Esophagus squamous epithelium (tissue), 5 donors: ENCODE results near the gene CYTL1. TPM values are rescaled to one million over a fixed set of nuclear protein-coding genes. Genes with fewer than 3 reads are reported as not detected.

Source experiments
- DNase-seq: peaks from one replicate; lab custom pipeline; 2025; lab: John Stamatoyannopoulos, UW
- H3K27ac ChIP-seq, 4 donors: fragments of 200-600 bp; sonication (generic); one replicate each; pipeline ENCODE4 v1.5.1; 2016 to 2019; ENCODE audit warnings: mild to moderate bottlenecking in 1 of 4
- H3K27me3 ChIP-seq, 4 donors: fragments of 200-600 bp; sonication (generic); 1 replicate in 3 of 4; 2 replicates in 1 of 4; pipeline versions ENCODE4 v1.5.1 to v1.6.0; 2017 to 2021; ENCODE audit warnings: antibody characterized with exemption in 1 of 4
- H3K36me3 ChIP-seq, 3 donors: fragments of 200-600 bp; sonication (generic); one replicate each; pipeline ENCODE4 v1.5.1; 2016 to 2019
- H3K4me1 ChIP-seq, 3 donors: fragments of 200-600 bp; sonication (generic); one replicate each; pipeline ENCODE4 v1.5.1; 2017 to 2019
- H3K4me3 ChIP-seq, 4 donors: fragments of 200-600 bp; sonication (generic); 1 replicate in 3 of 4; 2 replicates in 1 of 4; pipeline ENCODE4 v1.5.1; 2016 to 2019; ENCODE audit warnings: mild to moderate bottlenecking in 2 of 4, moderate library complexity in 1 of 4
- H3K9me3 ChIP-seq, 3 donors: fragments of 200-600 bp; sonication (generic); one replicate each; pipeline ENCODE4 v1.5.1; 2016 to 2019
- POLR2A ChIP-seq, 4 donors: fragments of 450-650 bp; IDR thresholded peaks; one replicate each; pipeline ENCODE4 v1.6.1; 2017; ENCODE audit warnings: antibody characterized with exemption in 4 of 4, mild to moderate bottlenecking in 4 of 4, moderate library complexity in 3 of 4
- WGBS, 2 donors: methylation state at CpG; one replicate each; pipeline ENCODE4 v1.1.5; 2018; 5-methylcytosine and 5-hydroxymethylcytosine counted together
- intact Hi-C: fragments of 100-400 bp; cut with DNase I; formaldehyde crosslinking; loops from one replicate; pipeline ENCODE4 v1.15.0; 2022
- total RNA-seq, 4 donors: library from RNA; depleted of rRNA; stranded (reverse); fragments of >200 nt; gene quantifications; one replicate each; pipeline ENCODE4 v1.1.0, GENCODE V29; 2016
- TF ChIP-seq, protein P1 (sequence below), 6 experiments: fragments of 450-650 bp in 4 of 6; fragments of 200-600 bp in 2 of 6; sonication (generic) in 2 of 6; IDR thresholded peaks; one replicate each; pipeline ENCODE4 v1.5.1; 2016 to 2019; ENCODE audit warnings: antibody characterized with exemption in 6 of 6, mild to moderate bottlenecking in 4 of 6, moderate library complexity in 4 of 6
- donor health status: DM: yes; HTN: yes; CAD: no.

CYTL1 gene
- total RNA-seq, 4 donors from 2014 or later, result 1.0 to 2.5 TPM; not detected in 2

DNA sequence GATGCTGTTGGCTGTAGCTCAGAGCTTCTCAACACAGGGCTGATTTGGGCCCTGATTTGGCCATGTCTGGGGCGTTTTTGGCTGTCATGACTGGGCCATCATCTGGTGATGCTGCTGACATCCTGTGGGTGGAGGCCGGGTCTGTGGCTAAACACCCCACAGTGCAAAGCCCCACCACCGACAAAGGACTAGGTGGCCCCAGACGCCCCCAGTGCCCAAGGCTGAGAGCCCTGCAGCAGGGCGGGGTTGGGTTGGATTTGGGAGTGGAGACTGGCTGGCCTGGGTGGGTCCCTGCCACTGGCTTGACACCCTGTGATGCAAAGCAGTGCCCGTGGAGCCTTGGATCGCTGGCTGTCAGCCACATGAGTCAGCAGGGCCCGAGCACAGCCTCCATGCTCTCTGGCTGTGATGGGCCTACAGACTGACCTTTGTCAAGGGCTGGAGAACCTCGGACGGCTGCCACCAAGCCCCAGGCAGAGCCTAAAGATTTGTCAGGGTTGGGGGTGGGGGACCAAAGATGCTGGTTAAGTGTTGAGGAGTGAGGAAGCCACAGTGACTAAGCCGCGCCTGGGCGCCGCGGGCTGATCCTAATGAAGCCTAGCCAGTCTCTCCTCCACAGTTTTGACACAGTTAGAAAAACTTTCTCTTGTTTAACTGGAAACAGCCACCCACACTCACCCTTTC is 28.3 kb downstream of the CYTL1 start:
- Histone ChIP-seq H3K27me3 (peaks cover 0 to 16% (median 0%) of the 10 kb centered on the region in 4 donors), H3K4me1 (peaks cover 0 to 28% (median 9%) of the 10 kb centered on the region in 3 donors), H3K36me3 (no peaks in the 10 kb centered on the region), H3K4me3 (no peak overlapping the region), H3K9me3 (no peaks in the 10 kb centered on the region), H3K27ac (peak overlapping the region in 3 of 4 donors; percentile 48 to 90 (median 76))
- intact Hi-C loops, result no loop called here
- DNase-seq, result no peak
- TF ChIP-seq POLR2A (IDR thresholded peaks at IDR 0.05), result no peak
- TF ChIP-seq, protein P1, sequence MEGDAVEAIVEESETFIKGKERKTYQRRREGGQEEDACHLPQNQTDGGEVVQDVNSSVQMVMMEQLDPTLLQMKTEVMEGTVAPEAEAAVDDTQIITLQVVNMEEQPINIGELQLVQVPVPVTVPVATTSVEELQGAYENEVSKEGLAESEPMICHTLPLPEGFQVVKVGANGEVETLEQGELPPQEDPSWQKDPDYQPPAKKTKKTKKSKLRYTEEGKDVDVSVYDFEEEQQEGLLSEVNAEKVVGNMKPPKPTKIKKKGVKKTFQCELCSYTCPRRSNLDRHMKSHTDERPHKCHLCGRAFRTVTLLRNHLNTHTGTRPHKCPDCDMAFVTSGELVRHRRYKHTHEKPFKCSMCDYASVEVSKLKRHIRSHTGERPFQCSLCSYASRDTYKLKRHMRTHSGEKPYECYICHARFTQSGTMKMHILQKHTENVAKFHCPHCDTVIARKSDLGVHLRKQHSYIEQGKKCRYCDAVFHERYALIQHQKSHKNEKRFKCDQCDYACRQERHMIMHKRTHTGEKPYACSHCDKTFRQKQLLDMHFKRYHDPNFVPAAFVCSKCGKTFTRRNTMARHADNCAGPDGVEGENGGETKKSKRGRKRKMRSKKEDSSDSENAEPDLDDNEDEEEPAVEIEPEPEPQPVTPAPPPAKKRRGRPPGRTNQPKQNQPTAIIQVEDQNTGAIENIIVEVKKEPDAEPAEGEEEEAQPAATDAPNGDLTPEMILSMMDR (IDR thresholded peaks at IDR 0.05), result no peak
- WGBS, 2 donors, result 49 to 73% methylated on average over 3 to 12 of the region's 15 CpGs

- intact Hi-C loops, result no loop called here
- no peak for DNase-seq
- no peak overlapping the region for H3K4me3 ChIP-seq
- H3K27ac ChIP-seq, result peak overlapping the region in 3 of 4 donors; percentile 48 to 90 (median 76)
- TF ChIP-seq, protein P1 (IDR thresholded peaks at IDR 0.05), result no peak
- TF ChIP-seq POLR2A (IDR thresholded peaks at IDR 0.05), result no peak
- peaks cover 0 to 16% (median 0%) of the 10 kb centered on the region in 4 donors for H3K27me3 ChIP-seq
- WGBS, 2 donors, result 69 to 85% methylated on average over 2 to 3 of the region's 3 CpGs
- H3K4me1 ChIP-seq, result peaks cover 0 to 23% (median 7%) of the 10 kb centered on the region in 3 donors
- H3K9me3 ChIP-seq, result no peaks in the 10 kb centered on the region
- no peaks in the 10 kb centered on the region for H3K36me3 ChIP-seq
Observed at GRCh38 chr4:4990329-4990728, 28.9 kb downstream of the CYTL1 start.

DNA sequence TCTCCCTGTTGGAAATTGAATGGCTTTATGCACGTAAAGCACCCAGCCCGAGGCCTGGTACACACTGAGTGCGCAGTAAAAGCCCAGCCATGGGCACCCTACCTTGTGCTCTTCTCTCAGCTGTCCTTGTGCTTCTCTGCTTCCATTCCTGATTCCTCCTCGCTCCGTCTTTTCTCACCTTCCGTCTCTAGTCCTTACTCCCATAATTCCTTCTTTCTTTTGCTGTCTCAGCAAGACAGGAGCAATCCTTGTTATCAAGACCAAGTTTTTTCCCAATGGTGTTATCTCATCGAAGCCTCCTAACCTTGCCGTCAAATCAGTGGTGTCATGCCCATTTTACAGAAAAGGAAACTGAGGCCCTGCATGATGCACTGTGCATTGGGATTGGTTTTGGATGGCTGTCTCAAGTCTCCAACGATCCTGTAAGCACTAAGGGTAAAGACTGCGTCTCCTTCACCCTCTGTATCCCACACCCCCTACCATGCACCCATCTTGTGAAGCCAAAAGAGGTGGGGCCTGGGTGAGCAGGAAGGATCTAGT is 30.1 kb downstream of the CYTL1 start:
- no peak overlapping the region for H3K27ac ChIP-seq
- H3K4me3 ChIP-seq, result no peak overlapping the region
- TF ChIP-seq, protein P1 (IDR thresholded peaks at IDR 0.05), result no peak
- TF ChIP-seq POLR2A (IDR thresholded peaks at IDR 0.05), result no peak
- DNase-seq, result no peak
- H3K4me1 ChIP-seq, result peaks cover 0 to 17% (median 5%) of the 10 kb centered on the region in 3 donors
- intact Hi-C loops, result no loop called here
- WGBS, 2 donors, result 69 to 87% methylated on average over 10 of the region's 10 CpGs
- no peaks in the 10 kb centered on the region for H3K9me3 ChIP-seq
- no peaks in the 10 kb centered on the region for H3K36me3 ChIP-seq
- H3K27me3 ChIP-seq, result peaks cover 0 to 8% (median 0%) of the 10 kb centered on the region in 4 donors

GRCh38 chr4:4987656-4988055 is 31.6 kb downstream of the CYTL1 start:
- Histone ChIP-seq H3K27ac (no peak overlapping the region), H3K36me3 (no peaks in the 10 kb centered on the region), H3K27me3 (no peaks in the 10 kb centered on the region), H3K4me3 (no peak overlapping the region), H3K9me3 (no peaks in the 10 kb centered on the region), H3K4me1 (peaks cover 0 to 17% (median 5%) of the 10 kb centered on the region in 3 donors)
- intact Hi-C loops, result no loop called here
- no peak for TF ChIP-seq POLR2A (IDR thresholded peaks at IDR 0.05)
- TF ChIP-seq, protein P1 (IDR thresholded peaks at IDR 0.05), result no peak
- no peak for DNase-seq
- WGBS, 2 donors, result 43 to 66% methylated on average over 2 to 8 of the region's 10 CpGs

DNA sequence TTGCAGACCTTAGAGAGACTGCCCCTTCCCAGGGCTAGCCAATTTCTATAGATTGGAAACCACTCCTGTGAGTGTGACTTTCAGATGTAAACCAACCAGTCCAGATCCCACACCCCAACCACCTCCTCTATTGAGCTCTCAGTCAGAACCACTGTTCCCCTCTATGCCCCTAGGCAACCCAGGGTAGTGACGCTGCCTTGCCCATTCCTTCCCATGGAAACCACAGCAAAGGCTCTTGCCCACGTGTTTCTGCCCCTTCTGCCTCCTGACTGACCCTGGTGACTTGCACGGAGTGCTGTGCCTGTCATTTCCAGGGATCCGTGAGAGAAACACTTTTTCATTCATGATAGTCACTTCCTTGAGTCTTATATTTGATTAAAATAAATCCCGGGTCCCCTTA is 32.4 kb downstream of the CYTL1 start:
- intact Hi-C loops, result no loop called here
- Histone ChIP-seq H3K36me3 (no peaks in the 10 kb centered on the region), H3K4me1 (peaks cover 0 to 15% (median 5%) of the 10 kb centered on the region in 3 donors), H3K9me3 (no peaks in the 10 kb centered on the region), H3K4me3 (no peak overlapping the region), H3K27me3 (no peaks in the 10 kb centered on the region), H3K27ac (no peak overlapping the region)
- 69 to 85% methylated on average over 5 of the region's 5 CpGs for WGBS, 2 donors
- TF ChIP-seq, protein P1 (IDR thresholded peaks at IDR 0.05), result no peak
- no peak for TF ChIP-seq POLR2A (IDR thresholded peaks at IDR 0.05)
- no peak for DNase-seq
